GM12878 (cell line): Measurements from ENCODE around the gene AVEN. TPM values are rescaled to one million over a fixed set of nuclear protein-coding genes. Genes with fewer than 3 reads are reported as not detected.

ENCODE experiments used
- ATAC-seq: fragments of 200-7000 bp; cut with Tn5 transposase; 3 replicates; pipeline ENCODE4 v1.9.1; 2020; ENCODE audit warnings: mild to moderate bottlenecking, moderate library complexity
- BruUV-seq: library from RNA; stranded (reverse); fragments of 400-500 nt; replicated peaks from 2 replicates; lab custom pipeline; 2021; lab: Mats Ljungman, UMichigan
- CTCF ChIA-PET: fragments of 300-600 bp; sonication (Branson Sonifier 250); formaldehyde crosslinking; extraction: SDS; loops from one replicate; lab custom pipeline; 2021; ENCODE audit warnings: inconsistent platforms; lab: Yijun Ruan, JAX
- POLR2A ChIA-PET: fragments of 350-600 bp; formaldehyde crosslinking; extraction: SDS; loops from one replicate; lab custom pipeline; 2021; ENCODE audit warnings: inconsistent platforms; lab: Charles Lee
- RAD21 ChIA-PET: fragments of 300-600 bp; sonication (Branson Sonifier 250); formaldehyde crosslinking; loops from one replicate; lab custom pipeline; 2023; ENCODE audit warnings: antibody characterized with exemption; ENCODE audit not compliant: unreplicated experiment; lab: Charles Lee
- SMC1A ChIA-PET: fragments of 300-600 bp; sonication (Branson Sonifier 250); formaldehyde crosslinking; loops from one replicate; lab custom pipeline; 2023; ENCODE audit not compliant: unreplicated experiment, uncharacterized antibody; lab: Charles Lee
- DNase-seq: peaks from one replicate; pipeline ENCODE4 v3.0.0-alpha.2; 2011; ENCODE audit warnings: low read depth, low spot score
- FAIRE-seq: peaks from 3 replicates; lab custom pipeline; 2011; peaks lifted over from hg19 to GRCh38; lab: Jason Lieb, UNC
- H2AFZ ChIP-seq: 2 replicates; pipeline ENCODE4 v1.6.0; 2011; ENCODE audit warnings: low read depth, low read length, control low read depth; ENCODE audit not compliant: control insufficient read depth
- H3K27ac ChIP-seq: 2 replicates; pipeline ENCODE4 v1.5.1; 2011; ENCODE audit warnings: control low read depth; ENCODE audit not compliant: control insufficient read depth, insufficient read depth
- H3K27me3 ChIP-seq, 2 experiments: replicated peaks in 1 of 2; 2 replicates each; pipeline versions ENCODE4 v1.6.0 to v1.6.1; 2011; ENCODE audit warnings: low read length in 1 of 2; ENCODE audit not compliant: control insufficient read depth in 2 of 2, insufficient read depth in 2 of 2
- H3K36me3 ChIP-seq, 2 experiments: 2 replicates each; pipeline ENCODE4 v1.5.1; 2011; ENCODE audit warnings: low read length in 1 of 2; ENCODE audit not compliant: control insufficient read depth in 2 of 2, insufficient read depth in 2 of 2
- H3K4me1 ChIP-seq: 2 replicates; pipeline ENCODE4 v1.6.1; 2011; ENCODE audit warnings: mild to moderate bottlenecking, low read length, moderate library complexity, mixed read lengths; ENCODE audit not compliant: control insufficient read depth, insufficient read depth
- H3K4me2 ChIP-seq: 2 replicates; pipeline ENCODE4 v1.6.0; 2011; ENCODE audit warnings: control low read depth; ENCODE audit not compliant: control insufficient read depth, insufficient read depth
- H3K4me3 ChIP-seq: fragments of 200-600 bp; sonication (generic); 2 replicates; pipeline ENCODE4 v1.5.1; 2016
- H3K79me2 ChIP-seq: 2 replicates; pipeline ENCODE4 v1.6.0; 2011; ENCODE audit warnings: low read length; ENCODE audit not compliant: control insufficient read depth, insufficient read depth
- H3K9ac ChIP-seq: 2 replicates; pipeline ENCODE4 v1.8.0; 2011; ENCODE audit warnings: low read length, control low read depth, mixed read lengths; ENCODE audit not compliant: control insufficient read depth, insufficient read depth
- H3K9me3 ChIP-seq: replicated peaks from 3 replicates; pipeline ENCODE4 v1.5.1; 2011; ENCODE audit warnings: mild to moderate bottlenecking, low read length; ENCODE audit not compliant: control insufficient read depth, insufficient read depth
- H4K20me1 ChIP-seq: 2 replicates; pipeline ENCODE4 v1.6.0; 2011; ENCODE audit not compliant: control insufficient read depth, insufficient read depth
- CBX3 ChIP-seq: fragments of 200-600 bp; sonication (generic); IDR thresholded peaks from 2 replicates; pipeline ENCODE4 v1.6.1; 2016; ENCODE audit warnings: low read depth, borderline replicate concordance
- ELK1 ChIP-seq: IDR thresholded peaks from 2 replicates; pipeline ENCODE4 v1.6.1; 2012; ENCODE audit warnings: low read depth, low read length, improper control_type of control experiment
- SPI1 ChIP-seq: IDR thresholded peaks from 2 replicates; pipeline ENCODE4 v1.6.1; 2011; ENCODE audit warnings: low read depth, mild to moderate bottlenecking, low read length, moderate library complexity, borderline replicate concordance; ENCODE audit not compliant: insufficient read depth
- USF1 ChIP-seq: IDR thresholded peaks from 2 replicates; pipeline ENCODE4 v1.6.1; 2011; ENCODE audit warnings: borderline replicate concordance, low read depth, mild to moderate bottlenecking, moderate library complexity, mixed read lengths, low read length; ENCODE audit not compliant: insufficient read depth; ENCODE audit errors: extremely low read length
- WGBS: methylation state at CpG from one replicate; pipeline ENCODE4 v1.1.6; 2016; ENCODE audit warnings: low lambda C conversion rate; ENCODE audit not compliant: insufficient replicate concordance, insufficient coverage; ENCODE audit errors: missing lambda C conversion rate; 5-methylcytosine and 5-hydroxymethylcytosine counted together
- in situ Hi-C: fragments of 300-500 bp; cut with MboI; formaldehyde crosslinking; loops from 9 replicates; pipeline ENCODE4 v1.14.3; 2018; ENCODE audit warnings: mixed read lengths
- intact Hi-C: fragments of 100-400 bp; cut with micrococcal nuclease; formaldehyde crosslinking; loops from one replicate; pipeline ENCODE4 v1.14.2; 2022; ENCODE audit not compliant: unreplicated experiment
- polyA plus RNA-seq, 11 experiments: library from polyadenylated mRNA; depleted of rRNA in 4 of 11; unstranded in 6 of 11; stranded (reverse) in 5 of 11; fragments of >200 nt; fragmentation: Nextera tagmentation in 4 of 11; fragmentation: Illumina TruSeq in 1 of 11; extraction: Ambion mirVana in 4 of 11; extraction: Trizol in 1 of 11; gene quantifications; 1 replicate in 1 of 11; 2 replicates in 10 of 11; pipeline versions ENCODE4 v1.2.1 to v1.2.3, GENCODE V29; 2011 to 2016; ENCODE audit warnings: inconsistent platforms in 2 of 11, missing spikeins in 2 of 11, low read depth in 1 of 11
- total RNA-seq, 4 experiments: library from RNA; depleted of rRNA in 3 of 4; stranded (reverse); fragments of >200 nt in 3 of 4; fragmentation: Illumina TruSeq in 1 of 4; extraction: Trizol in 1 of 4; gene quantifications; 2 replicates each; pipeline versions ENCODE4 v1.2.1 to v1.2.3, GENCODE V29; 2013 to 2021

The AVEN gene
- total and polyA plus RNA-seq, 10 of the 15 experiments (the other 5 are each of a cell fraction or from before 2014, with no cell fraction given): 1.4 to 15.1 (median 10.5) TPM

- H3K9ac ChIP-seq: no peak overlapping the region
- ChIA-PET SMC1A (interaction anchor here (0.6 to 1.1 kb wide), 3 partner anchors 11 to 238 kb away, joined by 3 to 4 read pairs (median 3); no protein-coding TSS in a partner anchor), CTCF (interaction anchor here (0.9 to 2.8 kb wide), 4 partner anchors 14 to 1125 kb away, joined by 3 to 26 read pairs (median 3); no protein-coding TSS in a partner anchor), RAD21 (no interaction called here), POLR2A (no interaction called here)
- BruUV-seq: no TSS peak
- TF ChIP-seq CBX3: no peak
- TF ChIP-seq USF1: no peak
- H2AFZ ChIP-seq: no peak overlapping the region
- in situ Hi-C loops (no loop called here), intact Hi-C loops (no loop called here)
- no peaks in the 10 kb centered on the region for H3K9me3 ChIP-seq
- no peaks in the 10 kb centered on the region for H3K27me3 ChIP-seq
- H3K4me1 ChIP-seq: no peaks in the 10 kb centered on the region
- no peaks in the 10 kb centered on the region for H4K20me1 ChIP-seq
- ATAC-seq: no peak
- H3K36me3 ChIP-seq: no peaks in the 10 kb centered on the region
- H3K27ac ChIP-seq: no peak overlapping the region
- no peaks in the 10 kb centered on the region for H3K79me2 ChIP-seq
- 67% methylated on average over 3 of the region's 3 CpGs for whole genome bisulfite sequencing
- no peak overlapping the region for H3K4me3 ChIP-seq
- FAIRE-seq: no peak
- no peak overlapping the region for H3K4me2 ChIP-seq
- no peak for DNase-seq
These were observed 70.2 kb downstream of the AVEN start for GRCh38 chr15:33968821-33969220.

- no peak for FAIRE-seq
These were observed 70.8 kb downstream of the AVEN start, which contains the start of gene CHRM5 for GRCh38 chr15:33968224-33968623. Gene CHRM5 (plus strand): TSS chr15:33968497. CDS start chr15:34062718, 94,221 bp downstream.

More at GRCh38 chr15:33968224-33968623, 70.8 kb downstream of the AVEN start, which contains the start of gene CHRM5:
- ATAC-seq (no peak), DNase-seq (no peak)
- H3K9ac ChIP-seq: no peak within 1 kb of the TSS
- no peak within 1 kb of the TSS for H3K4me3 ChIP-seq
- no peak for TF ChIP-seq SPI1
- no peak for TF ChIP-seq ELK1
- intact Hi-C loops: no loop called here
- H3K4me2 ChIP-seq: no peak within 1 kb of the TSS
- H4K20me1 ChIP-seq: no peaks in the 10 kb centered on the region
- in situ Hi-C loops: no loop called here
- 74% methylated on average over 6 of the region's 6 CpGs for WGBS
- H3K79me2 ChIP-seq: no peaks in the 10 kb centered on the region
- no TSS peak for BruUV-seq
- no peaks in the 10 kb centered on the region for H3K4me1 ChIP-seq
- ChIA-PET POLR2A (no interaction called here), RAD21 (no interaction called here), SMC1A (interaction anchor here (0.6 to 1.1 kb wide), 4 partner anchors 12 to 230 kb away, joined by 3 to 4 read pairs (median 4); no protein-coding TSS in a partner anchor), CTCF (interaction anchor here (0.6 to 2.8 kb wide), 6 partner anchors 9 to 244 kb away, joined by 3 to 26 read pairs (median 3); no protein-coding TSS in a partner anchor)
- no peaks in the 10 kb centered on the region for H3K36me3 ChIP-seq
- no peak within 1 kb of the TSS for H3K27ac ChIP-seq
- no peak within 1 kb of the TSS for H2AFZ ChIP-seq
- H3K27me3 ChIP-seq: no peaks in the 10 kb centered on the region
- no peaks in the 10 kb centered on the region for H3K9me3 ChIP-seq
